HG03575 (cell line): ENCODE results near the gene GSK3A.

Experiments
- ATAC-seq: cut with Tn5 transposase; IDR thresholded peaks from one replicate; pipeline ENCODE4 v1.9.1; 2021; ENCODE audit not compliant: unreplicated experiment, insufficient number of reproducible peaks, low FRiP score; ENCODE audit errors: extremely low read depth

Gene GSK3A

GRCh38 chr19:42281827-42282762 is 39.7 kb upstream of the GSK3A start:
- no peak for ATAC-seq

- ATAC-seq = no peak
These were observed 38.9 kb upstream of the GSK3A start for GRCh38 chr19:42281146-42281826.

GRCh38 chr19:42280815-42281145 is 38.4 kb upstream of the GSK3A start:
- ATAC-seq = no peak

GRCh38 chr19:42279902-42280814 is 37.8 kb upstream of the GSK3A start:
- ATAC-seq = no peak

- no peak for ATAC-seq
These were observed 36.9 kb upstream of the GSK3A start for GRCh38 chr19:42279155-42279901.

GRCh38 chr19:42278452-42279154 is 36.2 kb upstream of the GSK3A start:
- no peak for ATAC-seq

- no peak for ATAC-seq
These were observed 35.5 kb upstream of the GSK3A start for GRCh38 chr19:42277821-42278451.

GRCh38 chr19:42276821-42277220 is 34.4 kb upstream of the GSK3A start:
- ATAC-seq = no peak

- ATAC-seq = no peak
These were observed 33.9 kb upstream of the GSK3A start for GRCh38 chr19:42276284-42276683.

- ATAC-seq = no peak
These were observed 33.1 kb upstream of the GSK3A start for GRCh38 chr19:42275517-42275916.

- no peak for ATAC-seq
These were observed 32.7 kb upstream of the GSK3A start for GRCh38 chr19:42275103-42275502.

GRCh38 chr19:42274065-42274682 is 31.8 kb upstream of the GSK3A start:
- no peak for ATAC-seq

- no peak for ATAC-seq
These were observed 31.1 kb upstream of the GSK3A start for GRCh38 chr19:42273407-42274064.

GRCh38 chr19:42272989-42273406 is 30.6 kb upstream of the GSK3A start:
- ATAC-seq = no peak

GRCh38 chr19:42272535-42272897 is 30.1 kb upstream of the GSK3A start:
- no peak for ATAC-seq

GRCh38 chr19:42271861-42272534 is 29.6 kb upstream of the GSK3A start:
- ATAC-seq = no peak
